Posterior vena cava (tissue), 2 donors: Measurements from ENCODE around the gene GSTA1. TPM values are rescaled to one million over a fixed set of nuclear protein-coding genes. Genes with fewer than 3 reads are reported as not detected.
"Not testable (repeated sequence)": the region's sequence is repeated elsewhere in the genome, so short reads cannot be mapped to it uniquely, and the experiment has no call there.

Experiments used
- DNase-seq: peaks from one replicate; pipeline ENCODE4 v3.0.0-alpha.2; 2020; ENCODE audit warnings: low spot score
- intact Hi-C, 2 donors: fragments of 100-400 bp; cut with DNase I; formaldehyde crosslinking; loops; one replicate each; pipeline versions ENCODE4 v1.14.1 to v1.14.2; 2022 to 2023
- long read RNA-seq, 2 donors: library from polyadenylated mRNA; unstranded; transcript quantifications; one replicate each; pipeline ENCODE4 v2.0.0, GENCODE V29; 2020 to 2021
- total RNA-seq, 2 donors: library from RNA; stranded (reverse); fragmentation: NEBNext Ultra II Directional; extraction: Animal tissue kit (Norgen Biotek cat#: 25700); gene quantifications; one replicate each; pipeline ENCODE4 v1.2.1, GENCODE V29; 2021
- donor health status: DM: yes; HTN: yes; CAD: no.
- donor health status: DM: yes; HTN: yes; CAD: no.

The GSTA1 gene
- total RNA-seq, result not detected
- long read RNA-seq, donor 1, result 0 reads
- long read RNA-seq, donor 2, partial matches to known transcripts, result 0 of 1 reads
- long read RNA-seq, donor 2, other reads (novel, unspliced or antisense), result 0 of 1 reads

- DNase-seq, intact Hi-C loops: not testable (repeated sequence)
Observed at GRCh38 chr6:52803668-52804255, at the start of gene GSTA1. Gene GSTA1, minus strand, starts transcription at chr6:52803816. Its CDS starts 4,549 bp downstream, at chr6:52799267.

- intact Hi-C loops, result no loop called here
- DNase-seq, result no peak
Observed at GRCh38 chr6:52849137-52849536, 45.5 kb upstream of the GSTA1 start.

- intact Hi-C loops, result no loop called here
Observed at GRCh38 chr6:52846002-52846401, 42.4 kb upstream of the GSTA1 start.

DNA sequence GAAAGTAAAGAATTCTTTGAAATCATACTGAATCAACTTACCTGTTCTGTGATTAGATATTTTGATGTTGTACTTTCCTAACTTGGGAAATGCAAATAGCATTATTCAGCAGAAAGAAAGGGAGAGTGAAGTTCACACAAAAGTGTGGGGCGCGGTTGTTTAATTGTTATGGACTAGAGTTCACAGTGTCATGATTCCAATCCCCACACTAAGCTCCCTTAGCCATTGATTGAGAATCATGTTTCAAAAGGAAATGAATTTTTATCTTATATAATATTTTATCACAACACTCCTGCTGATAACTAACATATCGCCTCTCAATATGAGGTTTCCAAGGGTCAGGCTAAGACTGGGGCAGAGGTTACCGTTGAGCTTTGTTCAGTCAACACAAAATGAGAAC lies 40.0 kb upstream of the GSTA1 start:
- DNase-seq, result no peak
- intact Hi-C loops, result no loop called here

More at GRCh38 chr6:52846002-52846401, 42.4 kb upstream of the GSTA1 start:
- no peak for DNase-seq

DNA sequence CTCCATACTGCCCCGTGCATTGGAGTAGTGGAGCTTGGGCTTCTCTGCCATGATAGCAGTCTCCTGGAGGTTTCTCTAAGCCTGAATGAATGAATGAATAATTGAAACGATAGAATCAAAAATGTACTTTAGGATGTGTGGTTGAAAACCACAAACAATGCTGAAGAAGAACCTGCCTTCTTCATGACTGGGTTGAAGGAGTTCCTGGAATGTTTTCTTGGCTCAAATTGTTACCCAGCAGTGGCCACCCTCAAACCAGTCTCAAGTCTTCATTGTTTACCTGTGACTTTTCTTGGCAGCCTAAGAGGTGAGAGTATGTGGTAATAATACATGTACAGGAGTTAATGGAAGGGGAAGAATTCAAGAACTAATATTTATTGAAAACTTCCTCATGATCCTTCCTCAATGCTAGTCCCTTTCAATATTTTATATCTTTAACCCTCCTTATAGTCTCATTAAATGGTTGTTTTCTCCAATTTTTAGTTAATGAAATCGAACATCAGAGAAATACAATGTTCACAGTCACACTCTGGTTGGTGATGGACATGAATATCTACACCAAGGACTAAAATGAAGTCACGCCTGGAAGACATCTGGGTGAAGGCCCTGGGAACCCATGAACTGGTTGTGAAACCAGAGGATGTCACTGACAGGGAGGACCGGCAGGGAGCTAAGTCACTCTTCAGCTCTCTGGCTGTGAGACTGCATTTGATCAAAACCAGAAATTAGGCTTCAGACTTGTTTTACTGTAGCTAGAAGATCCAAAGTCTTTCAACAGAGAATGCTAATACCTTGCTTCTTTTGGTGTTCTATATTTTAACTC lies 37.4 kb upstream of the GSTA1 start, which contains the start of gene GSTA5:
Gene GSTA5 (minus strand): TSS at position 51 of the 823 bp plus-strand sequence.
- DNase-seq, result no peak
- intact Hi-C loops, result no loop called here

DNA sequence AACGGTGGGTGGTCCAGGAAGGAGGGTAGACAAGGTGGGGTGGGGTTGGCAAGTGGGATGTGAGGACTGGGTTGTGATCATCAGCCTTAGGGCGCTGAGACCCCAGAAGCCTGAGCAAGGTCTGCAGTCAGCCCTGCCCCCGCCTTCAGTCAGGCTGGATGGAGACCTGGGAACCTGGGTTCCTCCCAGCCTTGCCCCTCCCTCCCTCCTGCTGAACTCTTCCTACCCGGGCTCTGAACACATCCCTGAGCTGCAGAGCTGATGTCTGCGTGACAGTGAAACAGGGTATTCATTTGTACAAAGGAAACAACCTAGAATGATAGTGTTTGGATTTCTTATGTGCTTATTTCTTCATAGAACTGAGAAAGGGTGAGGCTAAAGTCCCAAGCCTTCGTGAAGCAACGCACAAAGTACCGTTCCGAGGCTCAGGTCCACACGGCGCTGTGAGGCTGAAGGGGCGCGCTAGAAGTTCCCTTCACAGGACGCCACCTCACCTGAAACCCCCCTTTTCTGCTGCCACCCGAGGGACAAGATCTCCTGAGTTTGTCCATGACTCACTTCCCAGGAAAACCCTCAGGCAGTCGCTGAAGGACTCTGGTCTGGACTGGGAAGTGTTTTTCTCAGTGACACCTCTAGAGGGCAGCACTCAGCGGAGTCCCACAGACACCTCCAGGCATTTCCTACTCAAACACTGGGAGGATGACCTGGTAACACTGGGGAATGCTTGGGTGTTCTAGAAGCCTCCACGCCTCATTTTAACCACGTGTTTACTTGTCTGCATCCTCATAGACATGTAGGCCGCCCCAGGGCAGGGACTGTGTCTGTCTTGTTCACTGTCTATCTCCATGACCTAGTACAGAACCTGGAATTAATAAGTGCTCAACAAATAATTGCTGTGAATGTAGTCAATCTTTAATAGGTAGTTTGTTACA lies 35.8 kb upstream of the GSTA1 start:
- intact Hi-C loops, result no loop called here
- peak; percentile 71 for DNase-seq

GRCh38 chr6:52834481-52834880 lies 30.9 kb upstream of the GSTA1 start:
- DNase-seq, result no peak

GRCh38 chr6:52830869-52831268 lies 27.3 kb upstream of the GSTA1 start:
- intact Hi-C loops, result not testable (repeated sequence)

More at GRCh38 chr6:52834481-52834880, 30.9 kb upstream of the GSTA1 start:
- intact Hi-C loops, result no loop called here

DNA sequence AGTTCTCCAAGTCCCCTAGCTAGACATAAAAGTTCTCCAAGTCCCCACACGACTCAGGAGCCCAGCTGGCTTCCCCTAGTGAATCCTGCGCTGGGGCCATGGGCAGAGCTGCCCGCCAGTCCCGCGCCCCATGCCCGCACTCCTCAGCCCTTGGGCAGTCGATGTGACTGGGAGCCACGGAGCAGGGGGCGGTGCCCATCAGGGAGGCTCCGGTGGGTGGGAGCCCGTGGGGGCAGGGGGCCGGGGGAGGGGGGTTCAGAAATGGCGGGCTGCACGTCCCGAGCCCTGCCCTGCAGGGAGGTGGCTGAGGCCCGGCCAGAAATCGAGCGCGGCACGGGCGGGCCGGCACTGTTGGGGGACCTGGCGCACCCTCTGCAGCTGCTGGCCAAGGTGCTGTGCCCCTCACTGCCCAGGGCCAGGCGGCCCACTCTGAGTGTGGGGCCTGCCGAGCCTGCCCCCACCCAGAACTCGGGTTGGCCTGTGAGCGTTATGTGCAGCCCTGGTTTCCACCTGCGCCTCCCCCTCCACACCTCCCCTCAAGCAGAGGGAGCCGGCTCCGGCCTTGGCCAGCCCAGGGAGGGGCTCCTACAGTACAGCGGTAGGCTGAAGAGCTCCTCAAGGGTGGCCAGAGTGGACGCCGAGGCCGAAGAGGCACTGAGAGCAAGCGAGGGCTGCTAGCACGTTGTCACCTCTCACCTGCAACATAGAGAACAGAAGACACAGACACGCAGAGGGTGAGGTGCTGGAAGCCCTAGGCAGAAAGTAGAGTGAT lies 25.6 kb upstream of the GSTA1 start:
- intact Hi-C loops, result no loop called here
- DNase-seq, result peak; percentile 74

More at GRCh38 chr6:52830869-52831268, 27.3 kb upstream of the GSTA1 start:
- DNase-seq, result not testable (repeated sequence)

- DNase-seq, intact Hi-C loops: not testable (repeated sequence)
Observed at GRCh38 chr6:52828621-52829020, 25.0 kb upstream of the GSTA1 start.

GRCh38 chr6:52827073-52827783 lies 23.6 kb upstream of the GSTA1 start:
- intact Hi-C loops, result not testable (repeated sequence)

DNA sequence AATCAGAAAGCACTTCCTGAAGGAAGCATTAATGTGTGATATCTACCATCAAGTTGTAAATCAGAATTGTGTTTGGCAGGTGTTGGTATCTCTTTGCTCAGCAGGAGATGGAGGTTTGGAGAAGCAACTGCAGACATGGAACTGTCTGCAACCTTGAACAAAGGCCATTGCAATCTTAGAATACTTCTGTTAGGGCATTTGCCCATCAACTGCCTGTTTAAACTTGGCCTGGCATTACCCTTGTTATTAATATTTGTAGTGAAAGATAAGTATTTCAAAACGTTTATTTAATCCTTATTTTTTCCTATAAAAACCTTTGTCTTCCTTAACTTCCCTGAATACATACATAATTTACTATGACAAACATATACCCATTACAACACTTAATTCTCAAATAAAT lies 22.9 kb upstream of the GSTA1 start:
- DNase-seq, result no peak
- intact Hi-C loops, result no loop called here

More at GRCh38 chr6:52827073-52827783, 23.6 kb upstream of the GSTA1 start:
- DNase-seq, result not testable (repeated sequence)

GRCh38 chr6:52825900-52826459 lies 22.4 kb upstream of the GSTA1 start:
- DNase-seq, intact Hi-C loops: not testable (repeated sequence)

- intact Hi-C loops, result not testable (repeated sequence)
- DNase-seq, result peak; percentile 66
Observed at GRCh38 chr6:52825270-52825793, 21.7 kb upstream of the GSTA1 start.

GRCh38 chr6:52821842-52822241 lies 18.2 kb upstream of the GSTA1 start:
- DNase-seq, result no peak
- intact Hi-C loops, result no loop called here

- intact Hi-C loops, result no loop called here
Observed at GRCh38 chr6:52820198-52820597, 16.6 kb upstream of the GSTA1 start.

More at GRCh38 chr6:52820198-52820597, 16.6 kb upstream of the GSTA1 start:
- DNase-seq, result no peak
